ENCODE data around the gene TRRAP. TPM values are rescaled to one million over a fixed set of nuclear protein-coding genes. Genes with fewer than 3 reads are reported as not detected.
A peak's percentile ranks its signal among the peaks of the same experiment; 100 is the strongest.

Gene TRRAP
- total RNA-seq, 2 donors from 2014 or later = 23.4 to 24.3 TPM

DNA sequence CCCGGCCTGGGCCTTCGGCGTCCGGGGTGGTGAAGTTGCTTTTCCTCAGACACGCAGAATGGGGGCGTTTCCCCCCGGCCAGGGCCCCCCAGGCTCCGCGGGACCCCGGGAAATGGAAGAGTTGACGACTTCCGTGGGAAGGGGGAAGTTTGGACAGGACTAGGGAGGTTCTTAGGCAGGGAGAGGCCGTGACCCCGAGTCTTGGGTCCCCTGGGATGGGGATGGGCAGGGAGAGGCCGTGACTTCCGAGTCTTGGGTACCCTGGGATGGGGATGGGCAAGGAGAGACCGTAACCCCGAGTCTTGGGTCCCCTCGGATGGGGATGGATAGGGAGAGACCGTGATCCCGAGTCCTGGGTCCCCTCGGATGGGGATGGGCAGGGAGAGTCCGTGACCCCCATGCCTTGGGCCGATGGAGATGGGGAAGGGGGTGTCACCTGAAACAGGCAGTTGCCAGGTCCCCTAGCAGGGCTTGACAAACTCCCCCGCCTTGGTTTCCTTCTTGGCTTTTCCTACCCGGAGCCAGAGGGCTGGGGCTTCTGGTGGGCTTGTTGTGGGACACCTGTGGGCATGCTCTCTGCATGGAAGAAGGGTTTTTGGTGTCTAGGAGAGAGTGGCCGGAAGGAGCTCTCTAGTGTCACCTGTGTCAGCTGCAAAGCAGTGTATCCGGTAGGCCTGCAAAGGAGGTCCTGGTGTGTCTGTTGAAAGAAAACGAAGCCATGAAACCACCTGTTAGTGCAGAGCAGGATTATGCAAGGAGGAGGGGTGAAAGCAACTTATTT, 1.1 kb downstream of the TRRAP start:
- H3K4me1 ChIP-seq = peaks cover 0 to 22% of the 10 kb centered on the region in 2 donors
- peak overlapping the region; percentile 87 to 93 for H3K27ac ChIP-seq
- H3K4me3 ChIP-seq = peak overlapping the region; percentile 61 to 90
- peaks cover 32% of the 10 kb centered on the region for H3K36me3 ChIP-seq
- TF ChIP-seq, protein P1, sequence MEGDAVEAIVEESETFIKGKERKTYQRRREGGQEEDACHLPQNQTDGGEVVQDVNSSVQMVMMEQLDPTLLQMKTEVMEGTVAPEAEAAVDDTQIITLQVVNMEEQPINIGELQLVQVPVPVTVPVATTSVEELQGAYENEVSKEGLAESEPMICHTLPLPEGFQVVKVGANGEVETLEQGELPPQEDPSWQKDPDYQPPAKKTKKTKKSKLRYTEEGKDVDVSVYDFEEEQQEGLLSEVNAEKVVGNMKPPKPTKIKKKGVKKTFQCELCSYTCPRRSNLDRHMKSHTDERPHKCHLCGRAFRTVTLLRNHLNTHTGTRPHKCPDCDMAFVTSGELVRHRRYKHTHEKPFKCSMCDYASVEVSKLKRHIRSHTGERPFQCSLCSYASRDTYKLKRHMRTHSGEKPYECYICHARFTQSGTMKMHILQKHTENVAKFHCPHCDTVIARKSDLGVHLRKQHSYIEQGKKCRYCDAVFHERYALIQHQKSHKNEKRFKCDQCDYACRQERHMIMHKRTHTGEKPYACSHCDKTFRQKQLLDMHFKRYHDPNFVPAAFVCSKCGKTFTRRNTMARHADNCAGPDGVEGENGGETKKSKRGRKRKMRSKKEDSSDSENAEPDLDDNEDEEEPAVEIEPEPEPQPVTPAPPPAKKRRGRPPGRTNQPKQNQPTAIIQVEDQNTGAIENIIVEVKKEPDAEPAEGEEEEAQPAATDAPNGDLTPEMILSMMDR (IDR thresholded peaks at IDR 0.05) = peak in 1 of 2 donors; percentile 1
- H3K9me3 ChIP-seq = no peaks in the 10 kb centered on the region
- peak; percentile 47 for DNase-seq (ENCODE audit: low spot score)
- H3K27me3 ChIP-seq = no peaks in the 10 kb centered on the region

DNA sequence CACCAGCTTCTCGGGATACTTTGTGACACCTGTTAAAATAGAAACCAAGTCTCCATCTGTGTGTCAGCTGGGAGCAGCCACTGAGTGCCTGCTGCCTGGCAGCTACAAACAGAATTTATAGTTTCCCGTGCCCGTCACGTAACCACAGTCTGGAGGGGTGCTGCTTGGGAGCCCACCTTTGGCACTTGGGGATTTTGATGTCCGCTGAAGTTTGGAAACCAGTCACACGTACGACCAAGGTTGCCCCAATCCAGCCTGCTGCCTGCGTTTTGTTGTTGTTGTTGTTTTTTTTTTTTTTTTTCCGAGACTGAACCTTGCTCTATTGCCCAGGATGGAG, 1.6 kb downstream of the TRRAP start:
- TF ChIP-seq, protein P1 (IDR thresholded peaks at IDR 0.05) = no peak
- peaks cover 38% of the 10 kb centered on the region for H3K36me3 ChIP-seq
- peak overlapping the region in 1 of 2 donors; percentile 90 for H3K4me3 ChIP-seq
- no peak for DNase-seq (ENCODE audit: low spot score)
- H3K27ac ChIP-seq = peak overlapping the region in 1 of 2 donors; percentile 93
- peaks cover 0 to 22% of the 10 kb centered on the region in 2 donors for H3K4me1 ChIP-seq
- H3K9me3 ChIP-seq = no peaks in the 10 kb centered on the region
- H3K27me3 ChIP-seq = no peaks in the 10 kb centered on the region

DNA sequence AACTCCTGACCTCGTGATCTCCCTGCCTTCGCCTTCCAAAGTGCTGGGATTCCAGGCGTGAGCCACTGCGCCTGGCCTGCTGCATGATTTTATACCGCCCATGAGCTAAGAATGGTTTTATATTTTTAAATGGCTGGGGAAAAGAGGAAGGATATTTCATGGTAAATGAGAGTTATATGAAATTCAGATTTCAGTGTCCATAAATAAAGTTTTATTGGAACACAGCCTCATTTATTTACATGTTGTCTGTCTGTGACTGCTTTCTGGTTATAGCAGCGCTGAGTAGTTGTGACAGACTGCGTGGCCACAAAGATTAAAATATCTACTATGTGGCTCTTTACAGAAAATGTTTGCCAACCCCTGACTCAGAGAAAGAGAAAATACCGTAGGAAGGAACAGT, 2.2 kb downstream of the TRRAP start:
- Histone ChIP-seq H3K4me1 (peaks cover 0 to 22% of the 10 kb centered on the region in 2 donors), H3K9me3 (no peaks in the 10 kb centered on the region), H3K4me3 (no peak overlapping the region), H3K27me3 (no peaks in the 10 kb centered on the region), H3K36me3 (peaks cover 42% of the 10 kb centered on the region), H3K27ac (no peak overlapping the region)
- TF ChIP-seq, protein P1 (IDR thresholded peaks at IDR 0.05) = no peak
- DNase-seq (ENCODE audit: low spot score) = no peak

DNA sequence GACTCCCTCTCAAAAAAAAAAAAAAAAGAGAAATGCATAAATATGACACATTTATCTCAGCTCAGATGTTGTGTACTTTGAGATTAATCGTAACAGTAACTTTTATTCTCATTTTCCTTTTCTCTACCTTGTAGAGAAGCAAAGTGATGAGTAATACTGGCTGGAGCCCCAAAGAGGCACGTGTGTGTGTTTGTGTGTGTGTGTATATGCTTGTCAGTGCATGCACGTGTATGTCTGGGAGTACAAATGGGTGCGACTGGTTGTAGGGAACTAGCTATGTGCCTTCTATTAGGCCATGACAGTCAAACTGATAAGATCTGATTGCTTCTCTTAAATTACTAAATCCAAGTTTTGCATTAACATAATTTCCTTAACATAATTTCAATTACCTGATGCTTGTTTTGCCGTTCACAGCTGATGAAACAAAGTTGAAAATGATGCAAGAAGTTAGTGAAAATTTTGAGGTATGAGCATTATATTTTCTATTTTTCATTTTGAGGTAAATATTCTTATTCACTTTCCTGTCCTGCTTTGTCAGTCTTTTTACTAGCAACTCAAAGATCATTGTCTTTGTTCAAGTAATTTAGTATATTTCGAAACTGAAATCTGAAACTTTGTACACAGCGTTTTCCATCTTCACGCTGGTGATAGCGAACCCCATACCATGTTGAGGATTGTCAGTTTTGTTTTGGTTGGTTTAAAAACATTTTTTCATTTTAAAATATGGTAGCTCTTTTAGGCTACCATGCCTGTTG, 3.4 kb downstream of the TRRAP start:
- Histone ChIP-seq H3K9me3 (no peaks in the 10 kb centered on the region), H3K4me3 (no peak overlapping the region), H3K27me3 (no peaks in the 10 kb centered on the region), H3K4me1 (peaks cover 0 to 22% of the 10 kb centered on the region in 2 donors), H3K27ac (no peak overlapping the region), H3K36me3 (peaks cover 45% of the 10 kb centered on the region)
- DNase-seq (ENCODE audit: low spot score) = no peak
- TF ChIP-seq, protein P1 (IDR thresholded peaks at IDR 0.05) = no peak

DNA sequence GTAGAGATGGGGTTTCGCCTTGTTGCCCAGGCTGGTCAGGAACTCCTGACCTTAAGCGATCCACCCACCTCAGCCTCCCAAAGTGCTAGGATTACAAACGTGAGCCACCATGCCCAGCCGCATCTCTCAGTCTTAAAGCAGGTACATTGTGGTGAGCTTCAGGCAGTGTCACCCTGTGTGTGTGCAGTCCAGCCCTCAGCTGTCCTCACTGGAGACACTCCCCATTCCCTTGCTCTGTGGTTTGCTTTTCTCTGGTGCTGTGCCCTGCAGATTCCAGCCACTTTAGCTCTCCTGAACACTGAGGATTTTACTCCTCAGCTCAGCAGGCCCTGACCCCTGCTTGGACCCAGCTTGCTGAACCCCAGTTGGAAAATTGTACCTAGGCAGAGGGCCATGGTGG, 6.1 kb downstream of the TRRAP start:
- H3K9me3 ChIP-seq = no peaks in the 10 kb centered on the region
- DNase-seq (ENCODE audit: low spot score) = no peak
- no peaks in the 10 kb centered on the region for H3K27me3 ChIP-seq
- TF ChIP-seq, protein P1 (IDR thresholded peaks at IDR 0.05) = no peak
- no peak overlapping the region for H3K27ac ChIP-seq
- H3K4me3 ChIP-seq = no peak overlapping the region
- H3K4me1 ChIP-seq = peaks cover 0 to 12% of the 10 kb centered on the region in 2 donors
- peaks cover 62% of the 10 kb centered on the region for H3K36me3 ChIP-seq
